K562 (cell line): ENCODE data around the gene PPP2R3C. TPM values are rescaled to one million over a fixed set of nuclear protein-coding genes. Genes with fewer than 3 reads are reported as not detected.

Experiments
- DEAF1 ChIP-seq: fragments of 450-650 bp; formaldehyde crosslinking; IDR thresholded peaks from 2 replicates; pipeline ENCODE4 v1.4.0; 2020; ENCODE audit warnings: mild to moderate bottlenecking, moderate library complexity
- DIDO1 ChIP-seq: fragments of 450-650 bp; IDR thresholded peaks from 2 replicates; pipeline ENCODE4 v1.6.1; 2016; ENCODE audit warnings: low read depth, missing biosample characterization, missing genetic modification characterization
- FOXA1 ChIP-seq: fragments of 450-650 bp; IDR thresholded peaks from 2 replicates; pipeline ENCODE4 v1.6.1; 2016; ENCODE audit warnings: mild to moderate bottlenecking, borderline replicate concordance
- GATAD2A ChIP-seq: fragments of 450-650 bp; IDR thresholded peaks from 2 replicates; pipeline ENCODE4 v1.6.1; 2017
- NEUROD1 ChIP-seq: fragments of 150-350 bp; IDR thresholded peaks from 2 replicates; pipeline ENCODE4 v1.6.1; 2014; ENCODE audit warnings: borderline replicate concordance, low read length, low read depth; ENCODE audit not compliant: partially characterized antibody
- SIX5 ChIP-seq, 2 experiments: IDR thresholded peaks; 2 replicates each; pipeline ENCODE4 v1.6.1; 2011; ENCODE audit warnings: low read length in 2 of 2, borderline replicate concordance in 1 of 2, low read depth in 1 of 2, mild to moderate bottlenecking in 1 of 2, moderate library complexity in 1 of 2; ENCODE audit not compliant: insufficient read depth in 1 of 2
- TCF3 ChIP-seq: sonication (generic); formaldehyde crosslinking; IDR thresholded peaks from 2 replicates; pipeline ENCODE4 v1.4.0; 2020; ENCODE audit warnings: mild to moderate bottlenecking, missing genetic modification reagents
- TRIM25 ChIP-seq: fragments of 450-650 bp; IDR thresholded peaks from 2 replicates; pipeline ENCODE4 v1.7.0; 2016; ENCODE audit warnings: borderline replicate concordance
- XRCC5 ChIP-seq: fragments of 200-400 bp; formaldehyde crosslinking; IDR thresholded peaks from 2 replicates; pipeline ENCODE4 v1.6.1; 2017; ENCODE audit warnings: low read depth, mild to moderate bottlenecking, low read length
- ZNF274 ChIP-seq: IDR thresholded peaks from 2 replicates; pipeline ENCODE4 v1.6.1; 2011; ENCODE audit warnings: low read depth, mild to moderate bottlenecking, low read length, moderate library complexity, borderline replicate concordance
- ZNF324 ChIP-seq: fragments of 250-450 bp; sonication (Bioruptor Pico); IDR thresholded peaks from 2 replicates; pipeline ENCODE4 v1.4.0; 2020; ENCODE audit warnings: mild to moderate bottlenecking
- ZNF695 ChIP-seq: fragments of 450-650 bp; formaldehyde crosslinking; IDR thresholded peaks from 2 replicates; pipeline ENCODE4 v1.4.0; 2020; ENCODE audit warnings: mild to moderate bottlenecking, moderate library complexity
- polyA plus RNA-seq, 8 experiments: library from polyadenylated mRNA; depleted of rRNA in 4 of 8; stranded (reverse) in 5 of 8; unstranded in 3 of 8; fragments of >200 nt; fragmentation: Nextera tagmentation in 2 of 8; fragmentation: Illumina TruSeq in 1 of 8; extraction: Ambion mirVana in 2 of 8; extraction: Trizol in 1 of 8; gene quantifications; 2 replicates each; pipeline versions ENCODE4 v1.2.1 to v1.2.3, GENCODE V29; 2011 to 2014; ENCODE audit warnings: inconsistent platforms in 1 of 8, missing spikeins in 1 of 8
- total RNA-seq, 7 experiments: library from RNA; depleted of rRNA in 6 of 7; stranded (reverse); fragments of >200 nt in 6 of 7; fragmentation: Illumina TruSeq in 2 of 7; extraction: Trizol in 2 of 7; gene quantifications; 2 replicates each; pipeline versions ENCODE4 v1.2.1 to v1.2.3, GENCODE V29; 2011 to 2021; ENCODE audit warnings: low replicate concordance in 1 of 7
- TF ChIP-seq, protein P1 (sequence below): fragments of 450-650 bp; IDR thresholded peaks from 2 replicates; pipeline ENCODE4 v1.6.1; 2017; ENCODE audit warnings: antibody characterized with exemption, mild to moderate bottlenecking
- TF ChIP-seq, protein P2 (sequence below): fragments of 250-450 bp; sonication (Bioruptor Pico); IDR thresholded peaks from 2 replicates; pipeline ENCODE4 v1.5.0; 2021
- TF ChIP-seq, protein P3 (sequence below): fragments of 200-800 bp; sonication (Bioruptor generic); IDR thresholded peaks from 2 replicates; pipeline ENCODE4 v1.6.1; 2016; ENCODE audit warnings: missing genetic modification characterization, missing compliant biosample characterization

Gene PPP2R3C
- total and polyA plus RNA-seq, 9 of the 15 experiments (the other 6 are each of a cell fraction or from before 2014, with no cell fraction given) = 14.7 to 43.3 (median 22.7) TPM

- TF ChIP-seq FOXA1 (no peak), DIDO1 (no peak), TRIM25 (no peak), GATAD2A (no peak), DEAF1 (CRISPR knock-in tag) (no peak), ZNF324 (CRISPR knock-in tag) (no peak), SIX5 (IDR thresholded peaks at IDR 0.05; ENCODE audit: borderline replicate concordance in 1 of 2, insufficient read depth in 1 of 2, low read depth in 1 of 2, low read length in 2 of 2) (no peak), TCF3 (CRISPR knock-in tag) (no peak), ZNF274 (no peak), NEUROD1 (no peak), ZNF695 (CRISPR knock-in tag) (no peak), XRCC5 (no peak)
- TF ChIP-seq, protein P1, sequence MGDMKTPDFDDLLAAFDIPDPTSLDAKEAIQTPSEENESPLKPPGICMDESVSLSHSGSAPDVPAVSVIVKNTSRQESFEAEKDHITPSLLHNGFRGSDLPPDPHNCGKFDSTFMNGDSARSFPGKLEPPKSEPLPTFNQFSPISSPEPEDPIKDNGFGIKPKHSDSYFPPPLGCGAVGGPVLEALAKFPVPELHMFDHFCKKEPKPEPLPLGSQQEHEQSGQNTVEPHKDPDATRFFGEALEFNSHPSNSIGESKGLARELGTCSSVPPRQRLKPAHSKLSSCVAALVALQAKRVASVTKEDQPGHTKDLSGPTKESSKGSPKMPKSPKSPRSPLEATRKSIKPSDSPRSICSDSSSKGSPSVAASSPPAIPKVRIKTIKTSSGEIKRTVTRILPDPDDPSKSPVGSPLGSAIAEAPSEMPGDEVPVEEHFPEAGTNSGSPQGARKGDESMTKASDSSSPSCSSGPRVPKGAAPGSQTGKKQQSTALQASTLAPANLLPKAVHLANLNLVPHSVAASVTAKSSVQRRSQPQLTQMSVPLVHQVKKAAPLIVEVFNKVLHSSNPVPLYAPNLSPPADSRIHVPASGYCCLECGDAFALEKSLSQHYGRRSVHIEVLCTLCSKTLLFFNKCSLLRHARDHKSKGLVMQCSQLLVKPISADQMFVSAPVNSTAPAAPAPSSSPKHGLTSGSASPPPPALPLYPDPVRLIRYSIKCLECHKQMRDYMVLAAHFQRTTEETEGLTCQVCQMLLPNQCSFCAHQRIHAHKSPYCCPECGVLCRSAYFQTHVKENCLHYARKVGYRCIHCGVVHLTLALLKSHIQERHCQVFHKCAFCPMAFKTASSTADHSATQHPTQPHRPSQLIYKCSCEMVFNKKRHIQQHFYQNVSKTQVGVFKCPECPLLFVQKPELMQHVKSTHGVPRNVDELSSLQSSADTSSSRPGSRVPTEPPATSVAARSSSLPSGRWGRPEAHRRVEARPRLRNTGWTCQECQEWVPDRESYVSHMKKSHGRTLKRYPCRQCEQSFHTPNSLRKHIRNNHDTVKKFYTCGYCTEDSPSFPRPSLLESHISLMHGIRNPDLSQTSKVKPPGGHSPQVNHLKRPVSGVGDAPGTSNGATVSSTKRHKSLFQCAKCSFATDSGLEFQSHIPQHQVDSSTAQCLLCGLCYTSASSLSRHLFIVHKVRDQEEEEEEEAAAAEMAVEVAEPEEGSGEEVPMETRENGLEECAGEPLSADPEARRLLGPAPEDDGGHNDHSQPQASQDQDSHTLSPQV = peak; percentile 78
- TF ChIP-seq, protein P2, sequence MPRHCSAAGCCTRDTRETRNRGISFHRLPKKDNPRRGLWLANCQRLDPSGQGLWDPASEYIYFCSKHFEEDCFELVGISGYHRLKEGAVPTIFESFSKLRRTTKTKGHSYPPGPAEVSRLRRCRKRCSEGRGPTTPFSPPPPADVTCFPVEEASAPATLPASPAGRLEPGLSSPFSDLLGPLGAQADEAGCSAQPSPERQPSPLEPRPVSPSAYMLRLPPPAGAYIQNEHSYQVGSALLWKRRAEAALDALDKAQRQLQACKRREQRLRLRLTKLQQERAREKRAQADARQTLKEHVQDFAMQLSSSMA (CRISPR knock-in tag) = no peak
- TF ChIP-seq, protein P3, sequence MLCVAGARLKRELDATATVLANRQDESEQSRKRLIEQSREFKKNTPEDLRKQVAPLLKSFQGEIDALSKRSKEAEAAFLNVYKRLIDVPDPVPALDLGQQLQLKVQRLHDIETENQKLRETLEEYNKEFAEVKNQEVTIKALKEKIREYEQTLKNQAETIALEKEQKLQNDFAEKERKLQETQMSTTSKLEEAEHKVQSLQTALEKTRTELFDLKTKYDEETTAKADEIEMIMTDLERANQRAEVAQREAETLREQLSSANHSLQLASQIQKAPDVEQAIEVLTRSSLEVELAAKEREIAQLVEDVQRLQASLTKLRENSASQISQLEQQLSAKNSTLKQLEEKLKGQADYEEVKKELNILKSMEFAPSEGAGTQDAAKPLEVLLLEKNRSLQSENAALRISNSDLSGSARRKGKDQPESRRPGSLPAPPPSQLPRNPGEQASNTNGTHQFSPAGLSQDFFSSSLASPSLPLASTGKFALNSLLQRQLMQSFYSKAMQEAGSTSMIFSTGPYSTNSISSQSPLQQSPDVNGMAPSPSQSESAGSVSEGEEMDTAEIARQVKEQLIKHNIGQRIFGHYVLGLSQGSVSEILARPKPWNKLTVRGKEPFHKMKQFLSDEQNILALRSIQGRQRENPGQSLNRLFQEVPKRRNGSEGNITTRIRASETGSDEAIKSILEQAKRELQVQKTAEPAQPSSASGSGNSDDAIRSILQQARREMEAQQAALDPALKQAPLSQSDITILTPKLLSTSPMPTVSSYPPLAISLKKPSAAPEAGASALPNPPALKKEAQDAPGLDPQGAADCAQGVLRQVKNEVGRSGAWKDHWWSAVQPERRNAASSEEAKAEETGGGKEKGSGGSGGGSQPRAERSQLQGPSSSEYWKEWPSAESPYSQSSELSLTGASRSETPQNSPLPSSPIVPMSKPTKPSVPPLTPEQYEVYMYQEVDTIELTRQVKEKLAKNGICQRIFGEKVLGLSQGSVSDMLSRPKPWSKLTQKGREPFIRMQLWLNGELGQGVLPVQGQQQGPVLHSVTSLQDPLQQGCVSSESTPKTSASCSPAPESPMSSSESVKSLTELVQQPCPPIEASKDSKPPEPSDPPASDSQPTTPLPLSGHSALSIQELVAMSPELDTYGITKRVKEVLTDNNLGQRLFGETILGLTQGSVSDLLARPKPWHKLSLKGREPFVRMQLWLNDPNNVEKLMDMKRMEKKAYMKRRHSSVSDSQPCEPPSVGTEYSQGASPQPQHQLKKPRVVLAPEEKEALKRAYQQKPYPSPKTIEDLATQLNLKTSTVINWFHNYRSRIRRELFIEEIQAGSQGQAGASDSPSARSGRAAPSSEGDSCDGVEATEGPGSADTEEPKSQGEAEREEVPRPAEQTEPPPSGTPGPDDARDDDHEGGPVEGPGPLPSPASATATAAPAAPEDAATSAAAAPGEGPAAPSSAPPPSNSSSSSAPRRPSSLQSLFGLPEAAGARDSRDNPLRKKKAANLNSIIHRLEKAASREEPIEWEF (CRISPR knock-in tag) = no peak
Measured at GRCh38 chr14:35050652-35051051, 71.1 kb downstream of the PPP2R3C start (continued).
